Heart left ventricle (tissue), 16 donors: ENCODE results near the gene JPH3. TPM values are rescaled to one million over a fixed set of nuclear protein-coding genes. Genes with fewer than 3 reads are reported as not detected.
A peak's percentile ranks its signal among the peaks of the same experiment; 100 is the strongest.

Experiments used
- ATAC-seq, 4 donors: fragments of 200-7000 bp; cut with Tn5 transposase; one replicate each; pipeline ENCODE4 v1.9.1; 2020 to 2022; ENCODE audit warnings: moderate library complexity in 4 of 4, mild to moderate bottlenecking in 3 of 4, moderate number of reproducible peaks in 1 of 4
- DNase-seq, 5 donors: peaks; one replicate each; pipeline ENCODE4 v3.0.0-alpha.2; 2020
- H3K27ac ChIP-seq, 12 donors: fragments of 200-600 bp; sonication (generic) in 4 of 12; one replicate each; pipeline versions ENCODE4 v1.5.0 to v1.8.0; 2016 to 2022; ENCODE audit warnings: mild to moderate bottlenecking in 2 of 12
- H3K27me3 ChIP-seq, 9 donors: fragments of 200-600 bp; sonication (generic) in 2 of 9; one replicate each; pipeline versions ENCODE4 v1.5.1 to v1.8.0; 2016 to 2022; ENCODE audit warnings: mild to moderate bottlenecking in 3 of 9
- H3K36me3 ChIP-seq, 9 donors: fragments of 200-600 bp; sonication (generic) in 2 of 9; one replicate each; pipeline versions ENCODE4 v1.5.0 to v1.8.0; 2018 to 2022; ENCODE audit warnings: mild to moderate bottlenecking in 2 of 9
- H3K4me1 ChIP-seq, 12 donors: fragments of 200-600 bp; sonication (generic) in 4 of 12; one replicate each; pipeline versions ENCODE4 v1.5.0 to v1.8.0; 2016 to 2022; ENCODE audit warnings: mild to moderate bottlenecking in 3 of 12
- H3K4me3 ChIP-seq, 12 donors: fragments of 200-600 bp; sonication (generic) in 4 of 12; one replicate each; pipeline versions ENCODE4 v1.5.0 to v1.8.0; 2017 to 2022; ENCODE audit warnings: mild to moderate bottlenecking in 9 of 12, moderate library complexity in 4 of 12
- H3K9me3 ChIP-seq, 12 donors: fragments of 200-600 bp; sonication (generic) in 4 of 12; one replicate each; pipeline versions ENCODE4 v1.5.0 to v1.8.0; 2016 to 2022; ENCODE audit warnings: mild to moderate bottlenecking in 1 of 12
- POLR2A ChIP-seq, 2 donors: fragments of 450-650 bp; IDR thresholded peaks; one replicate each; pipeline ENCODE4 v1.6.1; 2017; ENCODE audit warnings: antibody characterized with exemption in 2 of 2, mild to moderate bottlenecking in 2 of 2, moderate library complexity in 2 of 2
- WGBS, 4 donors: extraction: QIAGEN DNeasy Blood & Tissue Kit in 2 of 4; methylation state at CpG; one replicate each; pipeline versions ENCODE4 v1.1.5 to v1.1.7; 2013 to 2018; 5-methylcytosine and 5-hydroxymethylcytosine counted together
- intact Hi-C, 10 donors: fragments of 100-400 bp; cut with DNase I; formaldehyde crosslinking; loops; one replicate each; pipeline versions ENCODE4 v1.11.1 to v1.14.2; 2022
- polyA plus RNA-seq, 2 donors: library from polyadenylated mRNA; stranded (reverse); fragments of 200-250 nt; gene quantifications; one replicate each; pipeline ENCODE4 v1.2.3, GENCODE V29; 2013
- total RNA-seq, 9 donors: library from RNA; depleted of rRNA in 2 of 9; stranded (reverse); fragments of >200 nt in 2 of 9; fragmentation: NEBNext Ultra II Directional in 3 of 9; extraction: Animal tissue kit (Norgen Biotek cat#: 25700) in 3 of 9; gene quantifications; one replicate each; pipeline versions ENCODE4 v1.1.0 to v1.2.4, GENCODE V29; 2016 to 2023
- TF ChIP-seq, protein P1 (sequence below), 12 donors: fragments of 200-600 bp; sonication (generic) in 4 of 12; IDR thresholded peaks; one replicate each; pipeline versions ENCODE4 v1.5.0 to v1.8.0; 2018 to 2022; ENCODE audit warnings: antibody characterized with exemption in 12 of 12, mild to moderate bottlenecking in 5 of 12
- donor health status: ischemic (EF 13 %, LVEDD 7.1; RV severe dilation, severe dysfunction).
- donor health status: healthy with polysubstance abuse.
- donor health status: DM: no; HTN: yes; CAD: no.
- donor health status: DM: no; HTN: no; CAD: no.
- donor health status: ischemic (EF 25% LVEDD 6.9; RV normal size, moderate dysfunction).
- donor health status: ischemic (EF 25% LVEDD 5.7; RV mildly dilated, moderate dysfunction).
- donor health status: healthy.
- donor health status: DM: yes; HTN: yes; CAD: no.
- donor health status: ischemic (EF 35%, LVEDD 5.7; RV mildly dilated, moderate dysfunction).
- donor health status: nonischemic (EF 11% LVEDD 7.7; RV severe dilation, severe dysfunction).
- donor health status: DM: yes; HTN: yes; CAD: no.
- donor health status: PGD.
- donor health status: ischemic (EF 29% LVEDD 5.4; RV normal size, mild dysfunction).
- donor health status: nonischemic (EF 23%, LVEDD 6.1; RV moderate dilation, normal function).

Gene JPH3
- total and polyA plus RNA-seq, 11 donors: 0.03 to 0.58 (median 0.21) TPM; not detected in 7

- Histone ChIP-seq H3K27ac (no peak overlapping the region), H3K27me3 (peaks cover 39 to 87% (median 71%) of the 10 kb centered on the region in 9 donors), H3K4me3 (peak overlapping the region in 1 of 12 donors; percentile 39), H3K4me1 (peaks cover 0 to 22% (median 0%) of the 10 kb centered on the region in 12 donors), H3K36me3 (no peaks in the 10 kb centered on the region), H3K9me3 (peaks cover 0 to 7% (median 0%) of the 10 kb centered on the region in 12 donors)
- 1 to 4% (median 2%) methylated on average over 23 to 32 of the region's 32 CpGs for WGBS, 4 donors
- DNase-seq: no peak
- ATAC-seq: no peak
- TF ChIP-seq, protein P1, sequence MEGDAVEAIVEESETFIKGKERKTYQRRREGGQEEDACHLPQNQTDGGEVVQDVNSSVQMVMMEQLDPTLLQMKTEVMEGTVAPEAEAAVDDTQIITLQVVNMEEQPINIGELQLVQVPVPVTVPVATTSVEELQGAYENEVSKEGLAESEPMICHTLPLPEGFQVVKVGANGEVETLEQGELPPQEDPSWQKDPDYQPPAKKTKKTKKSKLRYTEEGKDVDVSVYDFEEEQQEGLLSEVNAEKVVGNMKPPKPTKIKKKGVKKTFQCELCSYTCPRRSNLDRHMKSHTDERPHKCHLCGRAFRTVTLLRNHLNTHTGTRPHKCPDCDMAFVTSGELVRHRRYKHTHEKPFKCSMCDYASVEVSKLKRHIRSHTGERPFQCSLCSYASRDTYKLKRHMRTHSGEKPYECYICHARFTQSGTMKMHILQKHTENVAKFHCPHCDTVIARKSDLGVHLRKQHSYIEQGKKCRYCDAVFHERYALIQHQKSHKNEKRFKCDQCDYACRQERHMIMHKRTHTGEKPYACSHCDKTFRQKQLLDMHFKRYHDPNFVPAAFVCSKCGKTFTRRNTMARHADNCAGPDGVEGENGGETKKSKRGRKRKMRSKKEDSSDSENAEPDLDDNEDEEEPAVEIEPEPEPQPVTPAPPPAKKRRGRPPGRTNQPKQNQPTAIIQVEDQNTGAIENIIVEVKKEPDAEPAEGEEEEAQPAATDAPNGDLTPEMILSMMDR (IDR thresholded peaks at IDR 0.05): no peak
- no peak for TF ChIP-seq POLR2A (IDR thresholded peaks at IDR 0.05)
- intact Hi-C loops: no loop called here
Measured at GRCh38 chr16:87601401-87601981, 817 bp upstream of the JPH3 start.

- Histone ChIP-seq H3K36me3 (no peaks in the 10 kb centered on the region), H3K4me1 (peaks cover 0 to 22% (median 0%) of the 10 kb centered on the region in 12 donors), H3K9me3 (peaks cover 0 to 7% (median 0%) of the 10 kb centered on the region in 12 donors), H3K27ac (no peak overlapping the region), H3K4me3 (peak overlapping the region in 4 of 12 donors; percentile 5 to 38 (median 14)), H3K27me3 (peaks cover 39 to 92% (median 72%) of the 10 kb centered on the region in 9 donors)
- TF ChIP-seq POLR2A (IDR thresholded peaks at IDR 0.05): no peak
- TF ChIP-seq, protein P1 (IDR thresholded peaks at IDR 0.05): no peak
- WGBS, 4 donors: 1% methylated on average over 40 to 97 of the region's 97 CpGs
- intact Hi-C loops: no loop called here
- ATAC-seq: no peak
- DNase-seq: peak in 1 of 5 donors; percentile 56
Measured at GRCh38 chr16:87602821-87603683, 744 bp downstream of the JPH3 start.

GRCh38 chr16:87603684-87604633, 1.7 kb downstream of the JPH3 start:
- no peak overlapping the region for H3K27ac ChIP-seq
- peaks cover 0 to 5% (median 0%) of the 10 kb centered on the region in 12 donors for H3K9me3 ChIP-seq
- H3K4me3 ChIP-seq: no peak overlapping the region
- no peak for ATAC-seq
- intact Hi-C loops: no loop called here
- WGBS, 4 donors: 10 to 17% (median 12%) methylated on average over 22 to 44 of the region's 44 CpGs
- DNase-seq: no peak
- H3K36me3 ChIP-seq: no peaks in the 10 kb centered on the region
- peaks cover 37 to 89% (median 67%) of the 10 kb centered on the region in 9 donors for H3K27me3 ChIP-seq
- TF ChIP-seq, protein P1 (IDR thresholded peaks at IDR 0.05): no peak
- peaks cover 0 to 22% (median 0%) of the 10 kb centered on the region in 12 donors for H3K4me1 ChIP-seq
